Trophoblast cell (in vitro differentiated cells and primary cell): ENCODE measurements around the gene CCDC106.

Source experiments
- DNase-seq, 2 donors: peaks; one replicate each; pipeline ENCODE4 v3.0.0-alpha.2; 2016
- H2AFZ ChIP-seq: 2 replicates; pipeline ENCODE4 v1.6.1; 2013; ENCODE audit warnings: low read length, moderate library complexity, mild to moderate bottlenecking; ENCODE audit not compliant: insufficient read depth, poor library complexity
- H2AK5ac ChIP-seq: 2 replicates; pipeline ENCODE4 v1.6.1; 2013; ENCODE audit warnings: mild to moderate bottlenecking, low read length
- H2BK120ac ChIP-seq: 2 replicates; pipeline ENCODE4 v1.6.1; 2013; ENCODE audit warnings: low read length, mild to moderate bottlenecking, moderate library complexity; ENCODE audit not compliant: insufficient read depth, poor library complexity
- H2BK12ac ChIP-seq: 2 replicates; pipeline ENCODE4 v1.6.1; 2013; ENCODE audit warnings: mild to moderate bottlenecking, low read length, moderate library complexity
- H2BK5ac ChIP-seq: 2 replicates; pipeline ENCODE4 v1.6.1; 2013; ENCODE audit warnings: low read length, low read depth, moderate library complexity, mild to moderate bottlenecking; ENCODE audit not compliant: poor library complexity
- H3K14ac ChIP-seq: 2 replicates; pipeline ENCODE4 v1.6.1; 2013; ENCODE audit warnings: mild to moderate bottlenecking, low read length
- H3K18ac ChIP-seq: 2 replicates; pipeline ENCODE4 v1.6.1; 2013; ENCODE audit warnings: mild to moderate bottlenecking, low read length
- H3K23ac ChIP-seq: 2 replicates; pipeline ENCODE4 v1.6.1; 2013; ENCODE audit warnings: low read length
- H3K27ac ChIP-seq: 2 replicates; pipeline ENCODE4 v1.5.1; 2013; ENCODE audit warnings: low read depth, mild to moderate bottlenecking, inconsistent platforms, low read length, moderate library complexity
- H3K27me3 ChIP-seq: 2 replicates; pipeline ENCODE4 v1.6.1; 2013; ENCODE audit warnings: inconsistent platforms, mild to moderate bottlenecking, low read length, moderate library complexity; ENCODE audit not compliant: insufficient read depth
- H3K36me3 ChIP-seq, 2 experiments: 1 replicate in 1 of 2; 2 replicates in 1 of 2; pipeline ENCODE4 v1.6.1; 2013; ENCODE audit warnings: low read length in 2 of 2, mild to moderate bottlenecking in 2 of 2, moderate library complexity in 1 of 2; ENCODE audit not compliant: insufficient read depth in 2 of 2, control insufficient read depth in 1 of 2
- H3K4ac ChIP-seq: 2 replicates; pipeline ENCODE4 v1.6.1; 2013; ENCODE audit warnings: low read depth, mild to moderate bottlenecking, low read length, moderate library complexity
- H3K4me1 ChIP-seq, 2 experiments: 1 replicate in 1 of 2; 2 replicates in 1 of 2; pipeline ENCODE4 v1.6.1; 2013; ENCODE audit warnings: low read length in 2 of 2, mild to moderate bottlenecking in 2 of 2, moderate library complexity in 1 of 2; ENCODE audit not compliant: insufficient read depth in 2 of 2, control insufficient read depth in 1 of 2
- H3K4me2 ChIP-seq: 2 replicates; pipeline ENCODE4 v1.6.1; 2013; ENCODE audit warnings: inconsistent platforms, mild to moderate bottlenecking, low read length, moderate library complexity
- H3K4me3 ChIP-seq: 2 replicates; pipeline ENCODE4 v1.5.1; 2013; ENCODE audit warnings: mild to moderate bottlenecking, low read depth, low read length, inconsistent platforms
- H3K79me1 ChIP-seq: one replicate; pipeline ENCODE4 v1.6.1; 2013; ENCODE audit warnings: low read length
- H3K79me2 ChIP-seq: 2 replicates; pipeline ENCODE4 v1.6.1; 2013; ENCODE audit warnings: low read length, mild to moderate bottlenecking; ENCODE audit not compliant: control insufficient read depth, insufficient read depth, poor library complexity
- H3K9ac ChIP-seq: 2 replicates; pipeline ENCODE4 v1.6.1; 2013; ENCODE audit warnings: mild to moderate bottlenecking, low read length
- H3K9me3 ChIP-seq: 2 replicates; pipeline ENCODE4 v1.6.1; 2013; ENCODE audit warnings: low read depth, mild to moderate bottlenecking, control low read depth, inconsistent platforms, low read length; ENCODE audit not compliant: insufficient read depth
- H4K12ac ChIP-seq: 2 replicates; pipeline ENCODE4 v1.6.1; 2013; ENCODE audit warnings: low read depth, mild to moderate bottlenecking, low read length, moderate library complexity
- H4K8ac ChIP-seq: 2 replicates; pipeline ENCODE4 v1.6.1; 2013; ENCODE audit warnings: low read depth, mild to moderate bottlenecking, low read length, moderate library complexity
- H4K91ac ChIP-seq: one replicate; pipeline ENCODE4 v1.6.1; 2013; ENCODE audit warnings: low read depth, mild to moderate bottlenecking, low read length, moderate library complexity
- WGBS: extraction: QIAGEN DNeasy Blood & Tissue Kit; methylation state at CpG from one replicate; pipeline ENCODE4 v1.1.7; 2013; ENCODE audit warnings: missing lambda C conversion rate; ENCODE audit not compliant: insufficient read length, insufficient coverage; ENCODE audit errors: extremely low coverage; 5-methylcytosine and 5-hydroxymethylcytosine counted together

Gene CCDC106

GRCh38 chr19:55635334-55635717, 12.7 kb upstream of the CCDC106 start:
- Histone ChIP-seq H3K4me1 (peaks cover 16 to 19% of the 10 kb centered on the region in 2 experiments), H4K8ac (peak overlapping the region; percentile 98), H3K9me3 (no peaks in the 10 kb centered on the region), H3K4me2 (peak overlapping the region; percentile 73), H2BK120ac (peak overlapping the region; percentile 45), H2AK5ac (peak overlapping the region; percentile 89), H2BK12ac (peak overlapping the region; percentile 14), H4K12ac (peak overlapping the region; percentile 92), H3K18ac (peak overlapping the region; percentile 85), H3K14ac (peak overlapping the region; percentile 95), H3K23ac (no peak overlapping the region), H4K91ac (peak overlapping the region; percentile 81), H3K27me3 (no peaks in the 10 kb centered on the region), H3K79me2 (peaks cover 12% of the 10 kb centered on the region), H3K9ac (peak overlapping the region; percentile 97), H3K4me3 (peak overlapping the region; percentile 96), H3K4ac (peak overlapping the region; percentile 95), H3K27ac (no peak overlapping the region), H3K36me3 (peaks cover 4 to 7% of the 10 kb centered on the region in 2 experiments), H3K79me1 (peaks cover 6% of the 10 kb centered on the region), H2AFZ (peak overlapping the region; percentile 65), H2BK5ac (peak overlapping the region; percentile 75)
- no CpG with 5 or more reads among the region's 9 CpGs for WGBS
- no peak for DNase-seq

DNA sequence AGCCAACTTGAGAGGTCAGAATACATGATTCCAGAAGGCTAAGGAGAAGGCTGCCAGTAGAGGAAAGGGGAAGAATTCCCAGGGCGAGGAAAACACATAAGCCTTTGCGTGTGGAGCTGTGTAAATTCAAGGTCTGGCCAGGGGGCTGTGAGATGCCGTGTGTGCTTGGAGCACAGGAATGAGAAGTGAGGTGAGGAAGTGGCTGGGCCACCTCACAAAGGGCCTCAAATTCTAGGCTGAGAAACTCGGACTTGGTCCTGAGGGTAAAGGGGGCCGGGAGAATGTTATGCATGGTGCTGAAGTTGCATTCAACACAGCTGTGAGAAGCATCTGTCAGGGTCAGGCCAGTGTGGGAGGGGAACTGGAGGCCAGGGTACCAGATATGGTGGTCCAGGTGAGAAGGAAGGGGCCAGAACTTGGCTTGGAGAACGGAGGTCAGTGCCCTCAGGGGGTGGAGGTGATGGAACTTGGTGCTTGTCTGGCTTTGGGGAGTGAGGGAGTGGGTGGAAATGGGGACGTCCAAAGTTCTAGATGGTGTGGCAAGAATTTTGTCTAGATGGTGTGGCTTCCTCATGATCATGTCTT, 12.1 kb upstream of the CCDC106 start:
- H3K79me1 ChIP-seq, result peaks cover 10% of the 10 kb centered on the region
- H3K23ac ChIP-seq, result no peak overlapping the region
- H4K8ac ChIP-seq, result peak overlapping the region; percentile 49
- H4K91ac ChIP-seq, result no peak overlapping the region
- H3K4ac ChIP-seq, result peak overlapping the region; percentile 95
- H3K4me1 ChIP-seq, result peaks cover 18 to 21% of the 10 kb centered on the region in 2 experiments
- peak overlapping the region; percentile 3 for H2BK12ac ChIP-seq
- H3K36me3 ChIP-seq, result peaks cover 4 to 7% of the 10 kb centered on the region in 2 experiments
- no peak for DNase-seq
- no peak overlapping the region for H3K14ac ChIP-seq
- H4K12ac ChIP-seq, result no peak overlapping the region
- H3K18ac ChIP-seq, result no peak overlapping the region
- H3K4me2 ChIP-seq, result peak overlapping the region; percentile 73
- peaks cover 15% of the 10 kb centered on the region for H3K79me2 ChIP-seq
- no CpG with 5 or more reads among the region's 7 CpGs for WGBS
- no peak overlapping the region for H3K27ac ChIP-seq
- peak overlapping the region; percentile 35 for H3K9ac ChIP-seq
- no peak overlapping the region for H2AFZ ChIP-seq
- no peaks in the 10 kb centered on the region for H3K27me3 ChIP-seq
- H3K4me3 ChIP-seq, result no peak overlapping the region
- H3K9me3 ChIP-seq, result no peaks in the 10 kb centered on the region
- H2AK5ac ChIP-seq, result no peak overlapping the region
- no peak overlapping the region for H2BK5ac ChIP-seq
- no peak overlapping the region for H2BK120ac ChIP-seq

GRCh38 chr19:55636723-55637122, 11.3 kb upstream of the CCDC106 start:
- Histone ChIP-seq H2BK120ac (no peak overlapping the region), H3K79me1 (peaks cover 17% of the 10 kb centered on the region), H3K36me3 (peaks cover 4 to 7% of the 10 kb centered on the region in 2 experiments), H3K4me2 (no peak overlapping the region), H2BK12ac (no peak overlapping the region), H3K18ac (no peak overlapping the region), H3K27ac (no peak overlapping the region), H4K12ac (peak overlapping the region; percentile 43), H4K91ac (no peak overlapping the region), H3K27me3 (no peaks in the 10 kb centered on the region), H3K4ac (peak overlapping the region; percentile 13), H2AK5ac (no peak overlapping the region), H3K9ac (no peak overlapping the region), H2AFZ (no peak overlapping the region), H3K79me2 (peaks cover 19% of the 10 kb centered on the region), H3K4me3 (no peak overlapping the region), H3K23ac (no peak overlapping the region), H2BK5ac (no peak overlapping the region), H3K9me3 (no peaks in the 10 kb centered on the region), H4K8ac (no peak overlapping the region), H3K4me1 (peaks cover 18 to 21% of the 10 kb centered on the region in 2 experiments), H3K14ac (no peak overlapping the region)
- DNase-seq, result no peak
- WGBS, result no CpG with 5 or more reads among the region's 4 CpGs

GRCh38 chr19:55637534-55637933, 10.5 kb upstream of the CCDC106 start:
- H3K4ac ChIP-seq, result no peak overlapping the region
- no peak overlapping the region for H2BK120ac ChIP-seq
- DNase-seq, result no peak
- no peak overlapping the region for H3K4me2 ChIP-seq
- H2BK5ac ChIP-seq, result no peak overlapping the region
- peaks cover 19% of the 10 kb centered on the region for H3K79me2 ChIP-seq
- H3K18ac ChIP-seq, result no peak overlapping the region
- H3K36me3 ChIP-seq, result peaks cover 4 to 7% of the 10 kb centered on the region in 2 experiments
- H3K9me3 ChIP-seq, result no peaks in the 10 kb centered on the region
- H2AK5ac ChIP-seq, result no peak overlapping the region
- no peak overlapping the region for H2BK12ac ChIP-seq
- H3K79me1 ChIP-seq, result peaks cover 18% of the 10 kb centered on the region
- H4K8ac ChIP-seq, result no peak overlapping the region
- H3K27ac ChIP-seq, result no peak overlapping the region
- no peak overlapping the region for H3K4me3 ChIP-seq
- H3K9ac ChIP-seq, result no peak overlapping the region
- H3K27me3 ChIP-seq, result no peaks in the 10 kb centered on the region
- no peak overlapping the region for H3K14ac ChIP-seq
- no peak overlapping the region for H3K23ac ChIP-seq
- H4K12ac ChIP-seq, result no peak overlapping the region
- no peak overlapping the region for H2AFZ ChIP-seq
- no peak overlapping the region for H4K91ac ChIP-seq
- H3K4me1 ChIP-seq, result peaks cover 19 to 24% of the 10 kb centered on the region in 2 experiments
- WGBS, result no CpG with 5 or more reads among the region's 11 CpGs
